Neutrophil (primary cell): ENCODE results near the gene IP6K1.

ENCODE experiments used
- H3K27ac ChIP-seq: fragments of 200-600 bp; sonication (generic); 2 replicates; pipeline ENCODE4 v1.5.1; 2016; ENCODE audit warnings: mild to moderate bottlenecking, moderate library complexity
- H3K27me3 ChIP-seq: fragments of 200-600 bp; sonication (generic); 2 replicates; pipeline ENCODE4 v1.6.0; 2016; ENCODE audit warnings: mild to moderate bottlenecking
- H3K36me3 ChIP-seq: fragments of 200-600 bp; sonication (generic); 2 replicates; pipeline ENCODE4 v1.5.1; 2017
- H3K4me1 ChIP-seq, 2 experiments: fragments of 200-600 bp in 1 of 2; sonication (generic) in 1 of 2; 1 replicate in 1 of 2; 2 replicates in 1 of 2; pipeline versions ENCODE4 v1.5.1 to v1.6.1; 2013 to 2016; ENCODE audit warnings: low read depth in 1 of 2, low read length in 1 of 2, mild to moderate bottlenecking in 1 of 2, moderate library complexity in 1 of 2; ENCODE audit not compliant: control insufficient read depth in 1 of 2, insufficient read depth in 1 of 2
- H3K4me3 ChIP-seq, 2 experiments: fragments of 200-600 bp in 1 of 2; sonication (generic) in 1 of 2; 1 replicate in 1 of 2; 2 replicates in 1 of 2; pipeline ENCODE4 v1.5.1; 2013 to 2016; ENCODE audit warnings: low read depth in 1 of 2, low read length in 1 of 2, mild to moderate bottlenecking in 1 of 2, moderate library complexity in 1 of 2
- H3K9me3 ChIP-seq: fragments of 200-600 bp; sonication (generic); 2 replicates; pipeline ENCODE4 v1.5.1; 2016
- CTCF ChIP-seq: fragments of 200-600 bp; sonication (generic); IDR thresholded peaks from 2 replicates; pipeline ENCODE4 v1.5.1; 2016; ENCODE audit warnings: antibody characterized with exemption

IP6K1 gene

GRCh38 chr3:49727924-49728361 lies 58.4 kb downstream of the IP6K1 start:
- Histone ChIP-seq H3K36me3 (peaks cover 71% of the 10 kb centered on the region), H3K27ac (no peak overlapping the region), H3K9me3 (no peaks in the 10 kb centered on the region), H3K4me1 (peaks cover 16 to 17% of the 10 kb centered on the region in 2 experiments), H3K4me3 (no peak overlapping the region), H3K27me3 (no peaks in the 10 kb centered on the region)
- TF ChIP-seq CTCF: no peak

GRCh38 chr3:49727154-49727923 lies 59.0 kb downstream of the IP6K1 start:
- no peak for TF ChIP-seq CTCF
- no peaks in the 10 kb centered on the region for H3K9me3 ChIP-seq
- H3K27me3 ChIP-seq: no peaks in the 10 kb centered on the region
- no peak overlapping the region for H3K27ac ChIP-seq
- peaks cover 19 to 21% of the 10 kb centered on the region in 2 experiments for H3K4me1 ChIP-seq
- peaks cover 68% of the 10 kb centered on the region for H3K36me3 ChIP-seq
- H3K4me3 ChIP-seq: no peak overlapping the region

GRCh38 chr3:49725906-49726681 lies 60.2 kb downstream of the IP6K1 start:
- H3K9me3 ChIP-seq: no peaks in the 10 kb centered on the region
- no peak for TF ChIP-seq CTCF
- no peak overlapping the region for H3K4me3 ChIP-seq
- peaks cover 19 to 21% of the 10 kb centered on the region in 2 experiments for H3K4me1 ChIP-seq
- peak overlapping the region; percentile 13 for H3K27ac ChIP-seq
- H3K27me3 ChIP-seq: no peaks in the 10 kb centered on the region
- peaks cover 68% of the 10 kb centered on the region for H3K36me3 ChIP-seq

- no peak for TF ChIP-seq CTCF
- Histone ChIP-seq H3K27ac (peak overlapping the region; percentile 87), H3K4me3 (peak overlapping the region; percentile 73 to 95), H3K4me1 (peaks cover 23 to 26% of the 10 kb centered on the region in 2 experiments), H3K9me3 (no peaks in the 10 kb centered on the region), H3K27me3 (no peaks in the 10 kb centered on the region), H3K36me3 (peaks cover 62% of the 10 kb centered on the region)
These were observed 61.8 kb downstream of the IP6K1 start for GRCh38 chr3:49724586-49724985.

GRCh38 chr3:49723628-49724551 lies 62.5 kb downstream of the IP6K1 start, which contains the start of gene GMPPB:
Gene GMPPB (minus strand): TSS chr3:49723951. CDS start chr3:49723726, 225 bp downstream.
- Histone ChIP-seq H3K9me3 (no peaks in the 10 kb centered on the region), H3K4me3 (peak within 1 kb of the TSS; percentile 73 to 95), H3K36me3 (peaks cover 62% of the 10 kb centered on the region), H3K4me1 (peaks cover 29 to 31% of the 10 kb centered on the region in 2 experiments), H3K27ac (peak within 1 kb of the TSS; percentile 87), H3K27me3 (peaks cover 4% of the 10 kb centered on the region)
- TF ChIP-seq CTCF: peak; percentile 12
